ENCODE results near the gene COL4A2. TPM values are rescaled to one million over a fixed set of nuclear protein-coding genes. Genes with fewer than 3 reads are reported as not detected.

Gene COL4A2
- total RNA-seq, 2 experiments from 2014 or later: not detected

DNA sequence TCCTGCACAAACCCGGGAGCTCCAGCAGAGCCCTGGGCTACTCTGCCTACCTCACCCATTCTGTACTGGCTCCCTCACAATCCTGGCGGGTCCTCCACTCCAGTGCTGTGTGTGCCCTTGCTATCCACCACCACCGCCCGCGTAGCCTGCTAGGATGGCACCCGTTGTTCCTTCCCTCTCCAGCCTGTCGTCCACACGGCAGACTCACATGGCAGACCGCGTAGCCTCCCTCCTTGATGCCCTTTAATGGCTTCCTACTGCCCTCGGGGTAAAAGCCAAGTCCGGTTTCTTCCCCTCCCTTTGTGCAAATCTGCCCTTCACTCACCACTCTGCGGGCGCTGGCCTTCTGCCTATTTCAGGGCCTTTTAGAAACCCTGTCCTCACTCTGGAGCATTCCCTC lies 147.9 kb downstream of the COL4A2 start:
- no peaks in the 10 kb centered on the region for H3K36me3 Mint-ChIP-seq (ENCODE audit: low read depth)
- H3K27ac Mint-ChIP-seq: no peak overlapping the region
- H3K4me3 Mint-ChIP-seq: no peak overlapping the region
- H3K9me3 Mint-ChIP-seq (ENCODE audit: insufficient read depth): no peaks in the 10 kb centered on the region
- ATAC-seq: no peak
- POLR2A ChIA-PET: no interaction called here
- peaks cover 10% of the 10 kb centered on the region for H3K27me3 Mint-ChIP-seq (ENCODE audit: low read depth)
- CTCF ChIA-PET: interaction anchor here (0.7 to 1.5 kb wide), 9 partner anchors 11 to 365 kb away, joined by 3 to 8 read pairs (median 3); no protein-coding TSS in a partner anchor
- DNase-seq: no peak
- H3K4me1 Mint-ChIP-seq (ENCODE audit: low read depth): peaks cover 4% of the 10 kb centered on the region

GRCh38 chr13:110455444-110455843 lies 148.4 kb downstream of the COL4A2 start:
- Mint-ChIP-seq H3K9me3 (ENCODE audit: insufficient read depth) (no peaks in the 10 kb centered on the region), H3K27me3 (ENCODE audit: low read depth) (peaks cover 10% of the 10 kb centered on the region), H3K36me3 (ENCODE audit: low read depth) (no peaks in the 10 kb centered on the region), H3K27ac (no peak overlapping the region), H3K4me1 (ENCODE audit: low read depth) (peaks cover 4% of the 10 kb centered on the region), H3K4me3 (no peak overlapping the region)
- ATAC-seq: no peak
- ChIA-PET POLR2A (no interaction called here), CTCF (interaction anchor here (0.6 to 1.5 kb wide), 11 partner anchors 11 to 365 kb away, joined by 3 to 8 read pairs (median 3); no protein-coding TSS in a partner anchor)
- DNase-seq: no peak

- ChIA-PET CTCF (interaction anchor here (0.6 to 1.5 kb wide), 12 partner anchors 12 to 364 kb away, joined by 3 to 8 read pairs (median 3); no protein-coding TSS in a partner anchor), POLR2A (no interaction called here)
- H3K36me3 Mint-ChIP-seq (ENCODE audit: low read depth): no peaks in the 10 kb centered on the region
- H3K4me1 Mint-ChIP-seq (ENCODE audit: low read depth): peaks cover 4% of the 10 kb centered on the region
- no peak overlapping the region for H3K4me3 Mint-ChIP-seq
- H3K27me3 Mint-ChIP-seq (ENCODE audit: low read depth): peaks cover 10% of the 10 kb centered on the region
- DNase-seq (peak; percentile 75), ATAC-seq (peak; percentile 97)
- H3K9me3 Mint-ChIP-seq (ENCODE audit: insufficient read depth): no peaks in the 10 kb centered on the region
- H3K27ac Mint-ChIP-seq: no peak overlapping the region
Measured at GRCh38 chr13:110455941-110456340, 148.9 kb downstream of the COL4A2 start.

DNA sequence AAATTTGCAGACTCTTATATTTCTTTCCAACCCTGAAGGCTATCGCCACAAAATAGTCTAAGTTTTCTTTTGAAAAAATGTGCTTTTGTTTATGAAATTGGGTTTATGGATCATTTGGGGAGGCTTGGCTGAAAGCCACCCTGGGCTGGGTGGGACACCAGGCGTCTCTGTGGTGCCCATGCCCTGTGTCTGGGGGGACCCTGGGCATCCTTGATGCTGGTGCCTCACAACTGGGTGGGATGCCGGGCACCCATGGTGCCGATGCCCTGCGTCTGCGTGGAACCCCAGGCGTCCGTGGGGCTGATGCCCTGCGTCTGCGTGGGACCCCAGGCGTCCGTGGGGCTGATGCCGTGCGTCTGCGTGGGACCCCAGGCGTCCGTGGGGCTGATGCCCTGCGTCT lies 149.5 kb downstream of the COL4A2 start:
- CTCF ChIA-PET: interaction anchor here (0.6 to 1.5 kb wide), 5 partner anchors 12 to 262 kb away, joined by 3 to 8 read pairs (median 4); no protein-coding TSS in a partner anchor
- Mint-ChIP-seq H3K36me3 (ENCODE audit: low read depth) (no peaks in the 10 kb centered on the region), H3K4me1 (ENCODE audit: low read depth) (peaks cover 4% of the 10 kb centered on the region), H3K27me3 (ENCODE audit: low read depth) (peaks cover 10% of the 10 kb centered on the region), H3K9me3 (ENCODE audit: insufficient read depth) (no peaks in the 10 kb centered on the region), H3K27ac (no peak overlapping the region), H3K4me3 (no peak overlapping the region)
- ATAC-seq (no peak), DNase-seq (no peak)
- POLR2A ChIA-PET: no interaction called here

GRCh38 chr13:110457361-110457760 lies 150.3 kb downstream of the COL4A2 start:
- H3K4me1 Mint-ChIP-seq (ENCODE audit: low read depth): peaks cover 4% of the 10 kb centered on the region
- H3K4me3 Mint-ChIP-seq: no peak overlapping the region
- CTCF ChIA-PET: no interaction called here
- no peak for ATAC-seq
- H3K36me3 Mint-ChIP-seq (ENCODE audit: low read depth): no peaks in the 10 kb centered on the region
- no peak for DNase-seq
- H3K27ac Mint-ChIP-seq: no peak overlapping the region
- H3K9me3 Mint-ChIP-seq (ENCODE audit: insufficient read depth): no peaks in the 10 kb centered on the region
- POLR2A ChIA-PET: no interaction called here
- peaks cover 10% of the 10 kb centered on the region for H3K27me3 Mint-ChIP-seq (ENCODE audit: low read depth)

GRCh38 chr13:110458017-110458416 lies 150.9 kb downstream of the COL4A2 start:
- no peak overlapping the region for H3K4me3 Mint-ChIP-seq
- DNase-seq: no peak
- no peak for ATAC-seq
- no peak overlapping the region for H3K27ac Mint-ChIP-seq
- CTCF ChIA-PET: no interaction called here
- H3K4me1 Mint-ChIP-seq (ENCODE audit: low read depth): peaks cover 4% of the 10 kb centered on the region
- POLR2A ChIA-PET: no interaction called here
- no peaks in the 10 kb centered on the region for H3K9me3 Mint-ChIP-seq (ENCODE audit: insufficient read depth)
- H3K36me3 Mint-ChIP-seq (ENCODE audit: low read depth): no peaks in the 10 kb centered on the region
- peaks cover 14% of the 10 kb centered on the region for H3K27me3 Mint-ChIP-seq (ENCODE audit: low read depth)

DNA sequence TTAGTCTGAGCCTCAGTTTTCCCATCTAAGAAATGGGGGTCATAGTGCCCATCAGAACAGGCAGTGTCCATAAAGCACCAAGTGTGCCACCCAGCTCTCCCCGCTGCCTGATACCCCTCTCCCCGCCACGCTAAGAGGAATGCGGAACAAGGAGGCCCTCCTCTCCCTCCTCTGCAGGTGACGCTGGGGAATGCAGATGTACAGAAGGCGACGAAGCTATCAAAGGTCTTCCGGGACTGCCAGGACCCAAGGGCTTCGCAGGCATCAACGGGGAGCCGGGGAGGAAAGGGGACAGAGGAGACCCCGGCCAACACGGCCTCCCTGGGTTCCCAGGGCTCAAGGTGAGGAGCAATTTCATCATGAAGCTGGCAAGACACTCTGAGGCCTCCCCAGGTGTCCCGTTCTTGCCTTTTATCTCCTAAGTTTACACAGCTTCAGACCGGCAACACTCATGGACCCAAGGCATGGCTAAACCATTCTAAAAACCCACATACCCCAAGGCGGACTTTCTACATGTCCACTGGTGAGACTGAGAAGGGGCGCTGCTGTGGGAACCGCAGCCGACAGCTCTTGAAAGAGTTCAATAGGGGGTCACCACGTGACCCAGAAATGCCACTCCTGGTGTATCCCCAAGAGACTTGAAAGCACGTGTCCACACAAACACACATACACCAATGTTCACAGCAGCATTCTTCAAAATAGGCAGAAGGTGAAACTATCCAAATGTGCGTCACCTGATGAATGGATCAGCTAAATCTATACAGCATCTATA lies 151.7 kb downstream of the COL4A2 start:
- POLR2A ChIA-PET: no interaction called here
- no peak for DNase-seq
- H3K4me3 Mint-ChIP-seq: no peak overlapping the region
- no peaks in the 10 kb centered on the region for H3K36me3 Mint-ChIP-seq (ENCODE audit: low read depth)
- ATAC-seq: no peak
- H3K4me1 Mint-ChIP-seq (ENCODE audit: low read depth): peaks cover 4% of the 10 kb centered on the region
- H3K27me3 Mint-ChIP-seq (ENCODE audit: low read depth): peaks cover 14% of the 10 kb centered on the region
- no peak overlapping the region for H3K27ac Mint-ChIP-seq
- CTCF ChIA-PET: no interaction called here
- no peaks in the 10 kb centered on the region for H3K9me3 Mint-ChIP-seq (ENCODE audit: insufficient read depth)

- Mint-ChIP-seq H3K9me3 (ENCODE audit: insufficient read depth) (no peaks in the 10 kb centered on the region), H3K4me1 (ENCODE audit: low read depth) (no peaks in the 10 kb centered on the region), H3K27me3 (ENCODE audit: low read depth) (peaks cover 10% of the 10 kb centered on the region), H3K36me3 (ENCODE audit: low read depth) (no peaks in the 10 kb centered on the region), H3K4me3 (no peak overlapping the region), H3K27ac (no peak overlapping the region)
- no peak for ATAC-seq
- ChIA-PET CTCF (no interaction called here), POLR2A (no interaction called here)
- DNase-seq: no peak
Measured at GRCh38 chr13:110462091-110462490, 155.0 kb downstream of the COL4A2 start.

- ChIA-PET CTCF (no interaction called here), POLR2A (no interaction called here)
- H3K4me1 Mint-ChIP-seq (ENCODE audit: low read depth): no peaks in the 10 kb centered on the region
- H3K9me3 Mint-ChIP-seq (ENCODE audit: insufficient read depth): no peaks in the 10 kb centered on the region
- no peaks in the 10 kb centered on the region for H3K36me3 Mint-ChIP-seq (ENCODE audit: low read depth)
- no peak for DNase-seq
- no peak overlapping the region for H3K27ac Mint-ChIP-seq
- H3K27me3 Mint-ChIP-seq (ENCODE audit: low read depth): peaks cover 7% of the 10 kb centered on the region
- ATAC-seq: no peak
- no peak overlapping the region for H3K4me3 Mint-ChIP-seq
Measured at GRCh38 chr13:110463156-110463555, 156.1 kb downstream of the COL4A2 start.

DNA sequence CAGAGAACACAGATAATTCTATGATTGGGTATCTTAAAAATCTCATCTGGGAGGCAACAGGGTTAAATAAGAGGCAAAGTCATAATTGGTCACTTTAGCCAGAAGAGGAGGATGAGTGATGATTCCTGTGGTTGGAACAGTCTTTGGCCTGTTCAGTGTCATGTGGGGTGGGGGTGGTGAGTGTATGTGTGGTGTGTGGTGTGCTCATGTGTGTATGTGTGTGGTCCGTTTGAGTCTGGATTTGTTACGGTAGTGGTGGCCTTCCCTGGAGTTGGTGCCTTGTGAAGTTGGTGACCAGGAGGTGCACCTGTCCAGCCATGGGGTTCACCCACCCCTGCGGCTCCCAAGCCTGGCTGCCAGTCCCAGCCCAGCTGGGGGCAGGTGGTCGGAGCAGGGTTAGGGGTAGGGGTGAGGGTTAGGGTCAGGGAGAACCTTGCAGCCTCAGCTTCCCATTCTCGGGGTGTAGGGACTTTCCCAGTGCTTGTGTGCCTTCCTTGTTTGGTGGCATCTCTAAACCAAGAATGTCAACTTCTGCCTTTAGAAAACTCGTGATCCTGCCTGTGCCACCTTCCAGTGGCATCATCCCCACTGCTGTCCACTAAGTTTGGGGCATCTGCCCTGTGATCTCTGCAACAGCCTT lies 156.9 kb downstream of the COL4A2 start:
- Mint-ChIP-seq H3K27ac (no peak overlapping the region), H3K9me3 (ENCODE audit: insufficient read depth) (no peaks in the 10 kb centered on the region), H3K27me3 (ENCODE audit: low read depth) (peaks cover 7% of the 10 kb centered on the region), H3K4me3 (no peak overlapping the region), H3K4me1 (ENCODE audit: low read depth) (no peaks in the 10 kb centered on the region), H3K36me3 (ENCODE audit: low read depth) (no peaks in the 10 kb centered on the region)
- no peak for ATAC-seq
- no peak for DNase-seq
- ChIA-PET POLR2A (no interaction called here), CTCF (no interaction called here)

DNA sequence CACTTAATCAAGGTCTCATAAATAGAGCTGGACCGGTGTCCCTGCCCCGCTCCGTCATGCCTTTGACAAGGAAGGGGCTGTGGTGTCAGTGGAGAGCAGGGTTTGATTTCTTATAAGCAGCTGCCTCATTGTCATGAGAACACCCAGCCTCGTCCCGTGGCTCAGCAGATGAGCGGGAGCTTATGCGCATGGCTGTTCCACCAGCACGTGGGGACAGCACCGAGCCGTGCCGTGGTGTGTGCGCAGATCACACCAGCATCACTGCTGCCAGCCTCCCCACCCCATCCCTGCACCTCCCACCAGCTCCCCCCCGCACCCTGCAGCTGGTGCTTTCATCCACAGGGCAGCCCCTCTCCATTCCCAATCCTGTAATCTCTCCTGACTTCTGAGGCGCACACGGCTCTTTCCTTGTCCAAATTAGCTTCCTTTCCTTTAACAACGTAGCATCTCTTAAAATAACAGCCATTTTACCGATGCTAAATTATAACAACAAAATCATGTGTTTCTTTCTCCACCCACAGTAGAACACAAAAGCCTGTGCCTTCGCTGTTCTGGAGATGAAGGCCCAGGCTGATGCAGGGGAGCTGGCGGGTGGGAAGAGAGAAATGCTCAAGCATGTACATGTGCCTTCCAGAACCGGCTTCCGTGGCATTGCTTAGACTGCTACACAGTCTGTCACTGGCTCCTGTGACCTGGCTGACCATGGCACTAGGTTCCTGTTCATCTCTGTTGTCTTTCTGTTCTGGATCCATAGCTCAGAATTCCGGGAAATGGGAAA lies 157.7 kb downstream of the COL4A2 start:
- H3K27me3 Mint-ChIP-seq (ENCODE audit: low read depth): peaks cover 7% of the 10 kb centered on the region
- no peak overlapping the region for H3K4me3 Mint-ChIP-seq
- no peaks in the 10 kb centered on the region for H3K4me1 Mint-ChIP-seq (ENCODE audit: low read depth)
- CTCF ChIA-PET: no interaction called here
- H3K36me3 Mint-ChIP-seq (ENCODE audit: low read depth): no peaks in the 10 kb centered on the region
- no peaks in the 10 kb centered on the region for H3K9me3 Mint-ChIP-seq (ENCODE audit: insufficient read depth)
- H3K27ac Mint-ChIP-seq: no peak overlapping the region
- DNase-seq (no peak), ATAC-seq (no peak)
- POLR2A ChIA-PET: no interaction called here

GRCh38 chr13:110465696-110466095 lies 158.6 kb downstream of the COL4A2 start:
- CTCF ChIA-PET: no interaction called here
- Mint-ChIP-seq H3K27me3 (ENCODE audit: low read depth) (peaks cover 7% of the 10 kb centered on the region), H3K36me3 (ENCODE audit: low read depth) (no peaks in the 10 kb centered on the region), H3K9me3 (ENCODE audit: insufficient read depth) (no peaks in the 10 kb centered on the region), H3K4me3 (no peak overlapping the region), H3K4me1 (ENCODE audit: low read depth) (no peaks in the 10 kb centered on the region), H3K27ac (no peak overlapping the region)
- POLR2A ChIA-PET: no interaction called here
- DNase-seq (no peak), ATAC-seq (no peak)

Data from activated CD8-positive, alpha-beta T cell treated with anti-CD3 and anti-CD28 coated beads, Interleukin-2, amount 10 ng/mL, durations not matched to agents 7 days and 5 days (primary cell).